Loucy (cell line): ENCODE results near the gene WIZ.

Experiments used
- EZH2phosphoT487 ChIP-seq: fragments of 200-600 bp; IDR thresholded peaks from 2 replicates; pipeline ENCODE4 v1.6.1; 2018; ENCODE audit warnings: antibody characterized with exemption, mild to moderate bottlenecking, moderate library complexity, borderline replicate concordance
- TF ChIP-seq, protein P1 (sequence below): fragments of 200-600 bp; sonication (generic); conservative IDR thresholded peaks from 2 replicates; pipeline ENCODE4 v1.5.1; 2014; ENCODE audit warnings: mild to moderate bottlenecking, antibody characterized with exemption, low read length

DNA sequence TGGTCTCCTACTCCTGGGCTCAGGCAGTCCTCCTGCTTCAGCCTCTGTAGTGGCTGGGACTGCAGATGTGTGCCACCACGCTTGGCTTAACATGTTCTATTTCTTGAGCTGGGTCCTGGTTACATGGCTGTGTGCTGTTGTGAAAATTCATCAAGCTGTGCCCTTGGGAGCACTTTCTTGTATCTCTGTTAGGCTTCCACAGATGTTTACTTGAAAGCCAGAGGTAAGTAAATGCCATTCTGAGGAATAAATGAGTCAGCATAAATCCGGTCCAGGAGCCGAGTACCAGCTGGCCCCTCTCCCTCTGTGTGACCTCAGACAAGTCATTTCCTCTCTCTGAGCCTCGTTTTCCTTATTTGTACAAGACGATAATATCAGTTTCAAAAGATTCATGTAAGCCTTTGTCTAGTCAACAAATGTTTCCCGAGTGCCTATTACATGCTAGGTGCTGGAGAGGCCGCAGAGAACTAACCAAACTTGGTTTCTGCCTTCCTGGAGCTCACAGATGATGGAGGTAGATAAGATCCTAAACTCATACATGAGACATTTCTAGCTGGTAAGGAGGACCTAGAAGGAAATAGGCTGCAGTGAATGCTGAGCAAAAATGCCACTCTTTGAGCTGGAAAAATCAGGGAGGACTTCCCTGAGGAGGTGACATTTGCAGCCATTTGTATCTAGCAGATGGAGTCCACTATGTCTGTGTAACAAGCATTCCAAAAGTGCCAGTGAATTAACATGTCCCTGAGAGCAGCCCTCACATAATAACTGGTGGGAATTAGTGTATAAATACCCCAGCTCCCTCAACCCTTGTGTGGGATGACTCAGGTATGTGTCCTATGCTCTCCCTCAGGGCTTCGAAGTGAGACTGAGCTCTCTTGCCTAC, 17.3 kb upstream of the WIZ start:
- TF ChIP-seq EZH2phosphoT487 = no peak
- TF ChIP-seq, protein P1, sequence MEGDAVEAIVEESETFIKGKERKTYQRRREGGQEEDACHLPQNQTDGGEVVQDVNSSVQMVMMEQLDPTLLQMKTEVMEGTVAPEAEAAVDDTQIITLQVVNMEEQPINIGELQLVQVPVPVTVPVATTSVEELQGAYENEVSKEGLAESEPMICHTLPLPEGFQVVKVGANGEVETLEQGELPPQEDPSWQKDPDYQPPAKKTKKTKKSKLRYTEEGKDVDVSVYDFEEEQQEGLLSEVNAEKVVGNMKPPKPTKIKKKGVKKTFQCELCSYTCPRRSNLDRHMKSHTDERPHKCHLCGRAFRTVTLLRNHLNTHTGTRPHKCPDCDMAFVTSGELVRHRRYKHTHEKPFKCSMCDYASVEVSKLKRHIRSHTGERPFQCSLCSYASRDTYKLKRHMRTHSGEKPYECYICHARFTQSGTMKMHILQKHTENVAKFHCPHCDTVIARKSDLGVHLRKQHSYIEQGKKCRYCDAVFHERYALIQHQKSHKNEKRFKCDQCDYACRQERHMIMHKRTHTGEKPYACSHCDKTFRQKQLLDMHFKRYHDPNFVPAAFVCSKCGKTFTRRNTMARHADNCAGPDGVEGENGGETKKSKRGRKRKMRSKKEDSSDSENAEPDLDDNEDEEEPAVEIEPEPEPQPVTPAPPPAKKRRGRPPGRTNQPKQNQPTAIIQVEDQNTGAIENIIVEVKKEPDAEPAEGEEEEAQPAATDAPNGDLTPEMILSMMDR = no peak
